Erythroblast (primary cell): ENCODE measurements around the gene CD3G.

ENCODE experiments used
- GATA1 ChIP-seq: IDR thresholded peaks from 2 replicates; pipeline ENCODE4 v1.6.1; 2011; ENCODE audit warnings: low read depth, mild to moderate bottlenecking, control low read depth, low read length, moderate library complexity
- POLR2A ChIP-seq: IDR thresholded peaks from 2 replicates; pipeline ENCODE4 v1.6.1; 2011; ENCODE audit warnings: mild to moderate bottlenecking, low read length

GRCh38 chr11:118401880-118402590 is 57.9 kb downstream of the CD3G start:
- no peak for TF ChIP-seq POLR2A
- no peak for TF ChIP-seq GATA1
